Nucleus accumbens (tissue), 56 donors: ENCODE measurements around the gene KRTAP20-1.

Source experiments
- DNase-seq, 56 donors: peaks; one replicate each; lab custom pipeline; 2025; lab: John Stamatoyannopoulos, UW

KRTAP20-1 gene

DNA sequence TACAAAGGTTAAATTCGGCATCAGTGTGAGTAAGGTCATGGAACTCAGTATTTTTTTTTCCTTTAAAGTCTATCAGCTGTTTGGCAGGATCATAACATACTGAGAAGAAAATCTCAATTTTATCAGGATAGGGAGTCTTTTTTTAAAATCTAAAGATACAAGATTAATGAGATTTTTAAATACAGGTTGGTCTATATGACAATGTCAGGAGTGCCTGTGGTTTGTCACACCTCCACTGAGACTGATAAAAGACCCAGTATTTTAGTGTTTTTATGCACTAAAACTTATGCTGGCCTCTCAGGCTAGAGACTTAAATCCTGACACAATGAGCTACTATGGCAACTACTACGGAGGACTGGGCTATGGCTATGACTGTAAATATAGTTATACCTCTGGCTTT is 26.3 kb downstream of the KRTAP20-1 start, which contains the start of gene KRTAP20-3:
KRTAP20-3 (plus strand) TSS at position 301 of the 400 bp plus-strand sequence.
- no peak for DNase-seq

DNA sequence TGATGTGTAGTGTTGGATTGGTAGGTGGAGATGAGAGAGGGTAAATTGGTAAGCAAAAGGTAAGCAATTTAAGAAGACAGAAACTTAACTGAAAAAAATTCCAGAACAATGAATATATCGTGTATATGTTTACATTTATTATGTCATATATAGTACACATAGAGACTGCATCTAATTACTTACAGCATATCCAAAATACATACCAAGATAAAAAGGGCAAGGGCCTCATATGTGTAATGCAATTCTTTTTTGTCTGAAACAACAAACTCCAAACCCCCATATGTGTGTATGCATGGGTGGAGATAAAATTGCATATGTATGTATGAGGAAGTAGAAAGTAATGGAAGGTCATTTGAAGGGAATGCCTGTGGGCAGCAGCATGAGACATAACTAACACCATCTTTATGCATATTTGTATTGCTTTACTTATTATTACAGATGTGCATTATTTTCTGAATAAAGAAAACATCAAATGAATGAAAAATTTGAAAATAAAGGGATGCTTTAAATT is 30.7 kb downstream of the KRTAP20-1 start:
- DNase-seq: no peak

DNA sequence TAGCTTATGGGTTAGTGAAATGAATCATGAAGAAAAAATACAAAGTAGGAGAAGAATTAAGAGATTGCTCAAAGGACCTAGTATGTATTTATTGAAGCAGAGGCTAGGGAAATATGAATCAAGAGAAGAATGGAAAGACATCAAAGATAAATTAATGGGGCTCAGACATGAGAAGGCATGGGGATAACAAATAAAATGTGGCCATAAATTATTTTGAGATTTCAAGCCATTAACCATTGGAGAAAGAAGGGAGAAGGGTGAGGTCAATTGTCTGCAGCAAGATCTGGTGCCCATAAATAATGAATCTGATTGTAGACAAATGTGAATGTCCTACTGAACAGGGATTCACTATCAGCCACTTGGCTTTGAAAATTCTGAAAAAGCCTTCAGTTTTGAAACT is 36.7 kb downstream of the KRTAP20-1 start:
- DNase-seq: no peak
